ENCODE data around the gene EGFR.

EGFR gene

GRCh38 chr7:55180963-55181542 lies 162.2 kb downstream of the EGFR start:
- Histone ChIP-seq H3K9me2 (replicated peaks; ENCODE audit: low read depth, low read length) (no peaks in the 10 kb centered on the region), H3K4me1 (ENCODE audit: insufficient read depth, low read length, poor library complexity, severe bottlenecking) (no peaks in the 10 kb centered on the region), H2AFZ (ENCODE audit: low read length) (no peak overlapping the region), H3K9me3 (ENCODE audit: insufficient read depth, low read depth, low read length) (no peaks in the 10 kb centered on the region; the same call in 1 of the 2 replicates), H3K4me3 (ENCODE audit: low read length, poor library complexity, severe bottlenecking) (no peak overlapping the region), H4K20me1 (ENCODE audit: insufficient read depth, low read length, poor library complexity, severe bottlenecking) (no peaks in the 10 kb centered on the region), H3K36me3 (ENCODE audit: insufficient read depth, low read length) (no peaks in the 10 kb centered on the region), H3K27me3 (ENCODE audit: insufficient read depth, low read length, poor library complexity, severe bottlenecking) (no peaks in the 10 kb centered on the region), H3K79me2 (ENCODE audit: insufficient read depth, low read length) (no peaks in the 10 kb centered on the region), H3K4me2 (ENCODE audit: low read depth, low read length, poor library complexity, severe bottlenecking) (no peak overlapping the region), H3F3A (ENCODE audit: low read depth) (no peaks in the 10 kb centered on the region), H3K9ac (ENCODE audit: low read depth, low read length, poor library complexity, severe bottlenecking) (no peak overlapping the region)
- no peak for TF ChIP-seq CTCF (conservative IDR thresholded peaks at IDR 0.05; ENCODE audit: low read length)
- TF ChIP-seq EZH2phosphoT487 (IDR thresholded peaks at IDR 0.05; ENCODE audit: borderline replicate concordance), result no peak

GRCh38 chr7:55181762-55182161 lies 162.9 kb downstream of the EGFR start:
- no peak overlapping the region for H3K9ac ChIP-seq (ENCODE audit: low read depth, low read length, poor library complexity, severe bottlenecking)
- H4K20me1 ChIP-seq (ENCODE audit: insufficient read depth, low read length, poor library complexity, severe bottlenecking), result no peaks in the 10 kb centered on the region
- H2AFZ ChIP-seq (ENCODE audit: low read length), result no peak overlapping the region
- H3F3A ChIP-seq (ENCODE audit: low read depth), result no peaks in the 10 kb centered on the region
- H3K4me1 ChIP-seq (ENCODE audit: insufficient read depth, low read length, poor library complexity, severe bottlenecking), result no peaks in the 10 kb centered on the region
- H3K9me2 ChIP-seq (replicated peaks; ENCODE audit: low read depth, low read length), result no peaks in the 10 kb centered on the region
- no peaks in the 10 kb centered on the region for H3K79me2 ChIP-seq (ENCODE audit: insufficient read depth, low read length)
- no peak overlapping the region for H3K4me2 ChIP-seq (ENCODE audit: low read depth, low read length, poor library complexity, severe bottlenecking)
- H3K36me3 ChIP-seq (ENCODE audit: insufficient read depth, low read length), result no peaks in the 10 kb centered on the region
- no peaks in the 10 kb centered on the region for H3K27me3 ChIP-seq (ENCODE audit: insufficient read depth, low read length, poor library complexity, severe bottlenecking)
- no peaks in the 10 kb centered on the region; the same call in 1 of the 2 replicates for H3K9me3 ChIP-seq (ENCODE audit: insufficient read depth, low read depth, low read length)
- H3K4me3 ChIP-seq (ENCODE audit: low read length, poor library complexity, severe bottlenecking), result no peak overlapping the region
- no peak for TF ChIP-seq CTCF (conservative IDR thresholded peaks at IDR 0.05; ENCODE audit: low read length)
- no peak for TF ChIP-seq EZH2phosphoT487 (IDR thresholded peaks at IDR 0.05; ENCODE audit: borderline replicate concordance)

- Histone ChIP-seq H3F3A (ENCODE audit: low read depth) (no peaks in the 10 kb centered on the region), H3K4me1 (ENCODE audit: insufficient read depth, low read length, poor library complexity, severe bottlenecking) (no peaks in the 10 kb centered on the region), H3K4me3 (ENCODE audit: low read length, poor library complexity, severe bottlenecking) (no peak overlapping the region), H3K27me3 (ENCODE audit: insufficient read depth, low read length, poor library complexity, severe bottlenecking) (no peaks in the 10 kb centered on the region), H3K4me2 (ENCODE audit: low read depth, low read length, poor library complexity, severe bottlenecking) (no peak overlapping the region), H3K9ac (ENCODE audit: low read depth, low read length, poor library complexity, severe bottlenecking) (no peak overlapping the region), H3K9me2 (replicated peaks; ENCODE audit: low read depth, low read length) (no peaks in the 10 kb centered on the region), H3K79me2 (ENCODE audit: insufficient read depth, low read length) (no peaks in the 10 kb centered on the region), H3K9me3 (ENCODE audit: insufficient read depth, low read depth, low read length) (no peaks in the 10 kb centered on the region; the same call in 1 of the 2 replicates), H2AFZ (ENCODE audit: low read length) (no peak overlapping the region), H4K20me1 (ENCODE audit: insufficient read depth, low read length, poor library complexity, severe bottlenecking) (no peaks in the 10 kb centered on the region), H3K36me3 (ENCODE audit: insufficient read depth, low read length) (no peaks in the 10 kb centered on the region)
- TF ChIP-seq CTCF (conservative IDR thresholded peaks at IDR 0.05; ENCODE audit: low read length), result no peak
- no peak for TF ChIP-seq EZH2phosphoT487 (IDR thresholded peaks at IDR 0.05; ENCODE audit: borderline replicate concordance)
These were observed 165.1 kb downstream of the EGFR start for GRCh38 chr7:55183897-55184296.

Data from Loucy (cell line).